PFSK-1 (cell line): ENCODE data around the gene ARPC5.

Experiments used
- FOXP2 ChIP-seq: optimal IDR thresholded peaks from 2 replicates; pipeline ENCODE3; 2011; ENCODE audit warnings: borderline replicate concordance, control low read depth, inconsistent platforms; ENCODE audit not compliant: insufficient read depth; ENCODE audit errors: extremely low read length, extremely low read depth
- POLR2AphosphoS5 ChIP-seq: IDR thresholded peaks from 2 replicates; pipeline ENCODE4 v1.6.1; 2012; ENCODE audit warnings: low read depth, mild to moderate bottlenecking, control low read depth, low read length, moderate library complexity
- REST ChIP-seq, 2 experiments: IDR thresholded peaks; 2 replicates each; pipeline versions ENCODE4 v1.6.1 to v1.8.0; 2011 to 2012; ENCODE audit warnings: low read depth in 2 of 2, low read length in 2 of 2, control low read depth in 1 of 2, inconsistent platforms in 1 of 2, mild to moderate bottlenecking in 1 of 2, moderate library complexity in 1 of 2; ENCODE audit not compliant: insufficient read depth in 1 of 2
- SIN3A ChIP-seq: IDR thresholded peaks from 2 replicates; pipeline ENCODE4 v1.6.1; 2012; ENCODE audit warnings: mild to moderate bottlenecking, low read length, moderate library complexity, borderline replicate concordance; ENCODE audit not compliant: insufficient read depth
- TAF1 ChIP-seq: IDR thresholded peaks from 2 replicates; pipeline ENCODE4 v1.6.1; 2012; ENCODE audit warnings: low read length, control low read depth, borderline replicate concordance; ENCODE audit not compliant: insufficient read depth

The ARPC5 gene

DNA sequence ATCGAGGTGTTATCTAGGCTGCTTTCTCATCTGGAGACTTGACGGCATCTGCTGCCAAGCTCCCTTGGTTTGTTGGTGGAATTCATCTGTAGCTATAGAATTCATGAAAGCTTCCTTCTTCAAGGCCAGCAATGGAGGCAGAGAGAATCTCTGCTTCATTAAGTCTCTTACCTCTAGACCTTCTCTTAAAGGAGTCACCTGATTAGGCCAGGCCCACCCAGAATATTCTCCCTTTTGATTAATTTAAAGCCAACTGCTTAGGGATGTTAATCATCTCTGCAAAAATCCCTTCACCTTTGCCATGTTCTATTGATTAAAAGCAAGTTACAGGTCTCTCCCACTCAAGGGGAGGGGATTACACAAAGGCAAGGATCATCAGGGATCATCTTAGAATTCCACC, 40.0 kb downstream of the ARPC5 start:
- no peak for TF ChIP-seq REST (IDR thresholded peaks at IDR 0.05; ENCODE audit: insufficient read depth in 1 of 2, low read depth in 2 of 2, low read length in 2 of 2)

DNA sequence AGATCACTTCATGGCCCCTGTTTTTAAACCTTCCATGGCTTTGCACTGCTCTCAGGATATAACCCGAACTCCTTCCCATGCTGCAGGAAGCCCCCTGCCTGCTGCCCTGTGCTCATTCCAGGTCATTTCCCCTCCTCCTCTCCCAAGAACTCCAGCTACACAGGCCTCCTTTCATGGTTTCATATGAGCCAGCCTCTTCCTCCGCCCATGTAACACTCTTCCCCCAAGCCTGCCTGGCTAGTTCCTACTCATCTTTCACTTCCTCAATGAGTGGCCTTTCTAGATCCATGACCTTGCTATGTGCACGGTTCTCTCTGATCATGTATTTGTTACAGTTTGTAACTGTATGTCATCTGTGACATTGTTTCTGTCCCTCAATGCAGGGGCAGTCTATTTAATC, 42.2 kb downstream of the ARPC5 start:
- no peak for TF ChIP-seq POLR2AphosphoS5
- no peak for TF ChIP-seq TAF1
- TF ChIP-seq REST (IDR thresholded peaks at IDR 0.05; ENCODE audit: insufficient read depth in 1 of 2, low read depth in 2 of 2, low read length in 2 of 2) = no peak
- TF ChIP-seq FOXP2 = no peak
- no peak for TF ChIP-seq SIN3A

GRCh38 chr1:183592733-183593132, 42.9 kb downstream of the ARPC5 start:
- TF ChIP-seq TAF1 = no peak
- no peak for TF ChIP-seq SIN3A
- no peak for TF ChIP-seq REST (IDR thresholded peaks at IDR 0.05; ENCODE audit: insufficient read depth in 1 of 2, low read depth in 2 of 2, low read length in 2 of 2)
- TF ChIP-seq FOXP2 = no peak
- no peak for TF ChIP-seq POLR2AphosphoS5

DNA sequence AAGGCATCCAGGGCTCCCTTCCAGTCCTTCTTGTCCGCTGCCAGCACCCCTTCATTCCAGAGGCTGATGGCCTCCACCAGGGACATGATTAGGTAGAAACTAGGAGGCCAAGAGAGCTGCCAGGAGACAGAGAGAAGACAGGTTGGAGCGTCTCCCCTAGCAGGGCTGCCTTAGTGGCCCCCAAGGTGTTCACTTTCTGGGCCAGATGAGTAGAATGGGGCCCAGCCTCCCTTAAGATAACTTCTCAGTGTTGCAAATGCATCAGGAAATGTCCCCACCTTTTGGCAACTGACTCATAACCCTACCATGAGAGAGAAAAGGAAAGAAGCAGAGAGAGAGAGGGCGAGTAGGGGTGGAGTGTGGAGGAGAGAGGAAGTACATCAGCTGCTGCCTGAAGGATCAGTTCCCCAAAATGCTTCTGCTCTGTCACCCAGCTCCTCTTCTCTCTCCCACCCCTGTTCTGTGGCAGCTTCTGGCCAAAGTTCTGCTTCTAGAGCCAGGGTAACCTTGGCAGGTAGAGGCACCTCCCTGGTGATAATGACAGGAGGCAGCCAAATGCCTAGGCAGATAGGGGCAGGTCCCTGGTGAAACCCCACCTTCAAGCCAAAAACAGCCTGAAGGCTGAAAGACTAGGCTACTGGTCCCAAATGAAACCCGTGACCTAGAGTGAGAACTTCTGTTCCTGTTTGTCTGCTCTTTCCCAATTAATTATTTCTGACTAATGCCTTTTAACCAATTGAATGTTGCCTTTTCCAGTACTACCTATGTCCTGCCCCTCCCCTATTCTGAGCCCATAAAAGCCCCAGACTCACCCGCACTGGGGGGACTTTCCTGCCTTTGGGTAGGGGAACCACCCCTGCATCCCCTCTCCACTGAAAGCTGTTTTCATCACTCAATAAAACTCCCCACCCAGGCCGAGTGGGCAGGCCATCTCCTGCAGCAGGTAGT, 45.1 kb downstream of the ARPC5 start, which contains the start of gene NCF2:
Gene NCF2 (minus strand): TSS at position 216 of the 948 bp plus-strand sequence. CDS start 130 bp downstream, at position 86.
- TF ChIP-seq POLR2AphosphoS5 = no peak
- TF ChIP-seq FOXP2 = no peak
- TF ChIP-seq REST (IDR thresholded peaks at IDR 0.05; ENCODE audit: insufficient read depth in 1 of 2, low read depth in 2 of 2, low read length in 2 of 2) = no peak
- TF ChIP-seq TAF1 = no peak
- TF ChIP-seq SIN3A = no peak

DNA sequence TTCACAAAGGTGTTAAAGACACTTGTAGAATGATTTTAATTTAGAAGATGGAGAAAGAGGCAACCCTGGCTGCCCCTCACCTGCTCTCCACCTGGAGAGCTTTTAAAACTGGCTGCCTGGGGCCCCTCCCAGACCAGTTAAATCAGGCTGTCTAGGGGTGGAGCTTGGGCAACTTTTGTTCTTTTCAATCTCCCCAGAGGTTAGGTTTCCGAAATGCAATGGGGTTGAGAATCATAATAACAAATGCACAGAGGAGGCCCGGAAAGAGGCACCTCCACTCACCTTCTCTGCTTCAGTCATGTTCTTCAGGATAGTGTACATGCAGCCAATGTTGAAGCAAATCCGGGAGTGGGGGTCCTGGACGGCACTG, 45.7 kb downstream of the ARPC5 start:
- TF ChIP-seq REST (IDR thresholded peaks at IDR 0.05; ENCODE audit: insufficient read depth in 1 of 2, low read depth in 2 of 2, low read length in 2 of 2) = no peak
- no peak for TF ChIP-seq SIN3A
- TF ChIP-seq POLR2AphosphoS5 = no peak
- TF ChIP-seq FOXP2 = no peak
- no peak for TF ChIP-seq TAF1
